Lung (tissue), 12 donors: ENCODE data around the gene SMG7. TPM values are rescaled to one million over a fixed set of nuclear protein-coding genes. Genes with fewer than 3 reads are reported as not detected.

Source experiments
- ATAC-seq: fragments of 200-7000 bp; cut with Tn5 transposase; one replicate; pipeline ENCODE4 v1.9.1; 2020; ENCODE audit warnings: moderate number of reproducible peaks; ENCODE audit not compliant: insufficient read depth, low FRiP score
- DNase-seq, 3 donors: peaks; one replicate each; pipeline ENCODE4 v3.0.0-alpha.2; 2013 to 2017
- H3K27ac ChIP-seq, 2 donors: one replicate each; pipeline ENCODE4 v1.5.1; 2013; ENCODE audit warnings: mild to moderate bottlenecking in 2 of 2, moderate library complexity in 2 of 2, control low read depth in 1 of 2, inconsistent platforms in 1 of 2, low read depth in 1 of 2, low read length in 1 of 2
- H3K27me3 ChIP-seq, 3 donors: one replicate each; pipeline ENCODE4 v1.5.1; 2013; ENCODE audit warnings: low read length in 2 of 3; ENCODE audit not compliant: control insufficient read depth in 3 of 3, insufficient read depth in 3 of 3
- H3K36me3 ChIP-seq, 4 donors: one replicate each; pipeline ENCODE4 v1.5.1; 2013; ENCODE audit warnings: low read length in 4 of 4, mild to moderate bottlenecking in 1 of 4, moderate library complexity in 1 of 4; ENCODE audit not compliant: control insufficient read depth in 4 of 4, insufficient read depth in 4 of 4
- H3K4me1 ChIP-seq, 5 donors: one replicate each; pipeline ENCODE4 v1.5.1; 2013; ENCODE audit warnings: low read length in 5 of 5, mild to moderate bottlenecking in 2 of 5, moderate library complexity in 1 of 5; ENCODE audit not compliant: control insufficient read depth in 5 of 5, insufficient read depth in 5 of 5
- H3K4me3 ChIP-seq: one replicate; pipeline ENCODE4 v1.5.1; 2013; ENCODE audit warnings: mild to moderate bottlenecking, control low read depth, moderate library complexity
- H3K9ac ChIP-seq, 2 donors: one replicate each; pipeline ENCODE4 v1.5.1; 2013; ENCODE audit warnings: low read length in 2 of 2, control low read depth in 1 of 2; ENCODE audit not compliant: insufficient read depth in 1 of 2
- H3K9me3 ChIP-seq, 4 donors: one replicate each; pipeline ENCODE4 v1.5.1; 2013; ENCODE audit warnings: low read length in 3 of 4, mild to moderate bottlenecking in 1 of 4, moderate library complexity in 1 of 4; ENCODE audit not compliant: control insufficient read depth in 4 of 4, insufficient read depth in 3 of 4
- WGBS, 2 donors: extraction: QIAGEN DNeasy Blood & Tissue Kit; methylation state at CpG; one replicate each; pipeline ENCODE4 v1.1.7; 2013; 5-methylcytosine and 5-hydroxymethylcytosine counted together
- polyA plus RNA-seq, 2 donors: library from polyadenylated mRNA; stranded (reverse); fragments of 200-250 nt; gene quantifications; one replicate each; pipeline ENCODE4 v1.2.1, GENCODE V29; 2013
- total RNA-seq, 2 donors: library from RNA; depleted of rRNA in 1 of 2; stranded (reverse); fragments of >200 nt in 1 of 2; gene quantifications; one replicate each; pipeline ENCODE4 v1.2.1, GENCODE V29; 2014 to 2021
- TF ChIP-seq, protein P1 (sequence below): IDR thresholded peaks from 2 replicates; pipeline ENCODE4 v1.5.1; 2012; ENCODE audit warnings: mild to moderate bottlenecking; ENCODE audit errors: control extremely low read depth, extremely low read depth
- donor health status: control.
- donor health status: control.
- donor health status: Bipolar disorder and iron deficiency.
- donor health status: healthy.
- donor health status: DM: yes; HTN: yes; CAD: no.

The SMG7 gene
- total and polyA plus RNA-seq, 4 donors, result 17.4 to 86.6 (median 45.6) TPM

DNA sequence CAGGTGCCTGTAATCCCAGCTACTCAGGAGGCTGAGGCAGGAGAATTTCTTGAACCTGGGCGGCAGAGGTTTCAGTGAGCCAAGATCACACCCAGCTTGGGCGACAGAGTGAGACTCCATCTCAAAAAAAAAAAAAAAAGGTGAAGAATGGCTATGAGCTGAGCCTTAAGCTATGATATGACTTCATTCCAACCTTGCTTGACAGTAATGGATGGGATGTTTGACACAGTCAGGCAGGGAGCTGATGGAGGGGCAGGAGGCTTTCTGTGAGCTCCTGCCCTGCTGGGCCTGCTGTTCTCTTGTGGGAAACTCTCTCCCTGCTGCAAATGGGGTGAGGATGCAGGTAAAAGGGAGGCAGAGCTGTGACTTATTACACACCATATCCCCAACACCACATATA is 90.4 kb downstream of the SMG7 start:
- Histone ChIP-seq H3K27ac (no peak overlapping the region), H3K4me3 (no peak overlapping the region), H3K9me3 (no peaks in the 10 kb centered on the region), H3K27me3 (no peaks in the 10 kb centered on the region), H3K4me1 (no peaks in the 10 kb centered on the region), H3K9ac (no peak overlapping the region), H3K36me3 (peaks cover 0 to 10% (median under 1%) of the 10 kb centered on the region in 4 donors)
- TF ChIP-seq, protein P1, sequence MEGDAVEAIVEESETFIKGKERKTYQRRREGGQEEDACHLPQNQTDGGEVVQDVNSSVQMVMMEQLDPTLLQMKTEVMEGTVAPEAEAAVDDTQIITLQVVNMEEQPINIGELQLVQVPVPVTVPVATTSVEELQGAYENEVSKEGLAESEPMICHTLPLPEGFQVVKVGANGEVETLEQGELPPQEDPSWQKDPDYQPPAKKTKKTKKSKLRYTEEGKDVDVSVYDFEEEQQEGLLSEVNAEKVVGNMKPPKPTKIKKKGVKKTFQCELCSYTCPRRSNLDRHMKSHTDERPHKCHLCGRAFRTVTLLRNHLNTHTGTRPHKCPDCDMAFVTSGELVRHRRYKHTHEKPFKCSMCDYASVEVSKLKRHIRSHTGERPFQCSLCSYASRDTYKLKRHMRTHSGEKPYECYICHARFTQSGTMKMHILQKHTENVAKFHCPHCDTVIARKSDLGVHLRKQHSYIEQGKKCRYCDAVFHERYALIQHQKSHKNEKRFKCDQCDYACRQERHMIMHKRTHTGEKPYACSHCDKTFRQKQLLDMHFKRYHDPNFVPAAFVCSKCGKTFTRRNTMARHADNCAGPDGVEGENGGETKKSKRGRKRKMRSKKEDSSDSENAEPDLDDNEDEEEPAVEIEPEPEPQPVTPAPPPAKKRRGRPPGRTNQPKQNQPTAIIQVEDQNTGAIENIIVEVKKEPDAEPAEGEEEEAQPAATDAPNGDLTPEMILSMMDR, result no peak
- 71 to 93% methylated on average over 2 of the region's 2 CpGs for WGBS, 2 donors
- ATAC-seq (no peak), DNase-seq (no peak)

DNA sequence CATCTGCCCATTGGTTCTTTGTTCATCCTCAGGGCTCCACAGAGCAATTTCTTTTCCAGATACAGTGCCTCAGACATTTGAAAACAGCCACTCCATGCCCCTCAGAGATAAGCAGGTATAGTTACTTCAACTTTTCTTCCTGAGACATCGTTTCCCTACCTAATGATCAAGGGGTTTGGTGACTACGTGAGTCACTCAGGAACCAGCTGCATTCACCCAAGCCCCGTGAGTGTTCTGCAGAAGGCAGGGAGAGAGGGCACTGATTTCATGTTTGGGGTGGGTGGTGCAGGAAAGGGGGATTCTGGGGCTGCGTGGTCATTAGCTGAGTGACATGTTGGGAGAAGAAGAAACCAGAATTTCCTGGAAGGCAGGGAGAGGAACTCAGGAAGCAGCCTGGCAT is 93.0 kb downstream of the SMG7 start:
- Histone ChIP-seq H3K27me3 (no peaks in the 10 kb centered on the region), H3K27ac (no peak overlapping the region), H3K4me3 (no peak overlapping the region), H3K4me1 (peaks cover 0 to 3% (median 0%) of the 10 kb centered on the region in 5 donors), H3K9me3 (no peaks in the 10 kb centered on the region), H3K9ac (no peak overlapping the region), H3K36me3 (peaks cover 0 to 10% (median 0%) of the 10 kb centered on the region in 4 donors)
- TF ChIP-seq, protein P1, result no peak
- WGBS, 2 donors, result 42 to 57% methylated on average over 4 of the region's 4 CpGs
- DNase-seq, result no peak
- no peak for ATAC-seq

DNA sequence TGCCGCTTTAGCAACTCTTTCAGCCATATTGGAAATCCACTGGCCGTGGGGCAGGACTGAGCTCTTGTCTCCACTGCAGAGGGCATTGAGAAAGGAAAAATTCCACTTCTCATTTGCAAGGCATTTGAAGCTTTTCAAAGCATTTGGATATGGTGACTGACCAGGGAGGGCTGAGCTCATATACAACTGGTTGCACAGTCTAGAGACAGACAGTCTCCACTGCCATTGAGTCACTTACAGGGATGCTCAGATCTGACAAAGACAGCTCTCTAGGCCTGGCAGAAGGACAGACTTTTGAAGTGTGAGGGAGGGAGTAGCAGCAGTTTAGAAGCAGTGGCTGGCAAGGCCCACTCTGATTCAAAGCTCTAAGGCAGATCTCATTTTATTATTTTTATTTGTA is 93.7 kb downstream of the SMG7 start:
- ATAC-seq, result no peak
- WGBS, 2 donors, result 96 to 100% methylated on average over 2 of the region's 2 CpGs
- Histone ChIP-seq H3K9me3 (no peaks in the 10 kb centered on the region), H3K27me3 (no peaks in the 10 kb centered on the region), H3K36me3 (peaks cover 0 to 10% (median 0%) of the 10 kb centered on the region in 4 donors), H3K9ac (no peak overlapping the region), H3K27ac (no peak overlapping the region), H3K4me1 (peaks cover 0 to 3% (median 0%) of the 10 kb centered on the region in 5 donors), H3K4me3 (no peak overlapping the region)
- no peak for DNase-seq
- TF ChIP-seq, protein P1, result no peak

DNA sequence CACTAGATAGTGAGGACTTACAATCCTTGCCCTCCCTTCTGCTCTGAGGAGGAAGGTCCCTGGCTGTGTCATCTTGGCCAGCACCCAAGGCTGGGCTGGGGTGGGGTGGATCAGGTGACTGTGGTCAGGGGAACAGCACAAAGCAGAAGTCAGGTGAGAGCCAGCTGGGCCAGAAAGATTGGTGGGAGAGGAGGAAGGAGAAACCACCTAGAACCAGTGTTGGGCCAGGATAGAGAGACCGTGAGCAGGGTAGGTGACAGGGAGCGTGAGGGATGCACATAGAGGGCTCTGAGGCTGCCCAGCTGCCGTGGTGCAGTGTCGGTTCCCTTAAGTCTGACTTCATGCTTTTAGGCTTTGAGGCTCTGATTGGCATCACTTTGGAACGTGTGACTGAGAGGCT is 95.3 kb downstream of the SMG7 start:
- peaks cover 0 to 7% (median 0%) of the 10 kb centered on the region in 4 donors for H3K36me3 ChIP-seq
- peak overlapping the region in 1 of 2 donors; percentile 51 for H3K27ac ChIP-seq
- H3K9me3 ChIP-seq, result no peaks in the 10 kb centered on the region
- no peak for ATAC-seq
- no peak overlapping the region for H3K4me3 ChIP-seq
- no peaks in the 10 kb centered on the region for H3K27me3 ChIP-seq
- TF ChIP-seq, protein P1, result no peak
- no peak for DNase-seq
- peaks cover 0 to 3% (median 0%) of the 10 kb centered on the region in 5 donors for H3K4me1 ChIP-seq
- H3K9ac ChIP-seq, result no peak overlapping the region
- 27 to 69% methylated on average over 5 of the region's 5 CpGs for WGBS, 2 donors
